Activated B cell treated with CpG ODN at 0.5 μM for 24 hours (primary cell): ENCODE data around the gene SSX4. TPM values are rescaled to one million over a fixed set of nuclear protein-coding genes. Genes with fewer than 3 reads are reported as not detected.
"Not testable (repeated sequence)": the region's sequence is repeated elsewhere in the genome, so short reads cannot be mapped to it uniquely, and the experiment has no call there.

Experiments used
- ATAC-seq: fragments of 200-7000 bp; cut with Tn5 transposase; one replicate; pipeline ENCODE4 v1.10.0; 2021; ENCODE audit warnings: low read depth, mild to moderate bottlenecking, moderate library complexity
- CTCF ChIA-PET: fragments of 350-600 bp; sonication (Branson Sonifier 250); formaldehyde crosslinking; loops from one replicate; lab custom pipeline; 2021; ENCODE audit warnings: antibody characterized with exemption; lab: Charles Lee
- POLR2A ChIA-PET: fragments of 350-600 bp; sonication (Branson Sonifier 250); formaldehyde crosslinking; loops from one replicate; lab custom pipeline; 2021; ENCODE audit warnings: antibody characterized with exemption; lab: Charles Lee
- DNase-seq: peaks from one replicate; pipeline ENCODE4 v3.0.0; 2022
- H3K27ac Mint-ChIP-seq: one replicate; pipeline ENCODE4 v1.8.0; 2020; ENCODE audit warnings: mixed read lengths
- H3K27me3 Mint-ChIP-seq: one replicate; pipeline ENCODE4 v1.8.0; 2021; ENCODE audit warnings: mixed read lengths
- H3K36me3 Mint-ChIP-seq: one replicate; pipeline ENCODE4 v1.8.0; 2021; ENCODE audit warnings: low read depth, mixed read lengths
- H3K4me1 Mint-ChIP-seq: one replicate; pipeline ENCODE4 v1.8.0; 2021; ENCODE audit warnings: mixed read lengths
- H3K4me3 Mint-ChIP-seq: one replicate; pipeline ENCODE4 v1.8.0; 2020; ENCODE audit warnings: mild to moderate bottlenecking, mixed read lengths
- H3K9me3 Mint-ChIP-seq: one replicate; pipeline ENCODE4 v1.8.0; 2020; ENCODE audit warnings: mixed read lengths
- intact Hi-C: fragments of 100-400 bp; cut with micrococcal nuclease; formaldehyde crosslinking; loops from one replicate; pipeline ENCODE4 v1.15.1; 2024
- total RNA-seq: library from RNA; stranded (reverse); gene quantifications from 2 replicates; pipeline ENCODE4 v1.2.3, GENCODE V29; 2022

The SSX4 gene
- total RNA-seq, 1 donor from 2014 or later: not detected

DNA sequence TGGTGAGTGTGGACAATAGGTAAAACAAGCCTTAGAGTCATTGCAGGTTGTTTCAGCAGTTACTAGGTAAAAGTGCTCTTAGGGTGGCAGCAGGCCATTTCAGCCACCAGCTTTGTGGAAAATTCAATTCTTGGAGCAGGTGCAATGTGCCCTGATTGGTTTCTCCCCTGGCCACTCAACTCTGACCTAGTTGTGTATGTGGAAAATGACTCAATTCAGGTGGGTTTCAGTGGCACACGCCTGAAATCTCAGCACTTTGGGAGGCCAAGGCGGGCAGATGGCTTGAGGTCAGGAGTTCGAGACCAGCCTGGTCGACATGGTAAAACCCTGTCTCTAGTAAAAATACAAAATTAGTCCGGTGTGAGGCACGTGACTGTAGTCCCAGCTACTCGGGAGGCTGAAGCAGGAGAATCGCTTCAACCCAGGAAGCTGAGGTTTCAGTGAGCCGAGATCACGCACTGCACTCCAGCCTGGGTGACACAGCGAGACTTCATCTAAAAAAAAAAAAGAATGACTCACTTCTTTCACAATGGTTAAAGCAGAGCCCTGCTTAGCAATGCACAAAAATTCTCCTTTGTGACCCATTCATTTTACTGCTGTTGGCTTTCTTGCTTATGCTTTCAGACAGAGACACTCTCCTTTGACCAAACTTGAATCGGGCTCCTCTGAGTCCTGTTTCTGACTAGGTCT is 43.8 kb downstream of the SSX4 start:
- H3K4me1 Mint-ChIP-seq, H3K9me3 Mint-ChIP-seq, DNase-seq, H3K4me3 Mint-ChIP-seq, ATAC-seq, CTCF ChIA-PET, POLR2A ChIA-PET, H3K27ac Mint-ChIP-seq, H3K36me3 Mint-ChIP-seq, H3K27me3 Mint-ChIP-seq, intact Hi-C loops: not testable (repeated sequence)

DNA sequence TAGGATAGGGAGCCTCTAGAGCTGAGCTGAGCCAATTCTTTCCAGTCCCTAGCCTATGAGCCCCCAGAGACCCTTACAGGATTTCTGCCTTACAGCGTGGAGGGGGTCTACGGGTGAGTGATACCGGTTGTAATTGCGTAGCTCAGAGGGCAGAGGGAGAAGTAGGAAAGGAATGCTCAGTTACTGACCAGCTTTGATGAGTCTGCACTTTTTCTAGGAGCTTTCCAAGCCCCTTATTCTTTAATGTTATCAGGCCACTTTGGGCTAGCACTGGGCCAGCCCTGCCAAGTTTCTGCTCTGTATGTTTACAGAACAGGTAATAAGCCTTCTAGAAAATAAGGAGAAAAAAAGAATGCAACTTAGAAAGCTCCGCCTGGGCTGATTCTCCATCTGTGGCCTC is 46.3 kb downstream of the SSX4 start:
- DNase-seq, H3K4me1 Mint-ChIP-seq, intact Hi-C loops, H3K27ac Mint-ChIP-seq, H3K4me3 Mint-ChIP-seq, H3K27me3 Mint-ChIP-seq, H3K36me3 Mint-ChIP-seq, CTCF ChIA-PET, H3K9me3 Mint-ChIP-seq, POLR2A ChIA-PET, ATAC-seq: not testable (repeated sequence)

DNA sequence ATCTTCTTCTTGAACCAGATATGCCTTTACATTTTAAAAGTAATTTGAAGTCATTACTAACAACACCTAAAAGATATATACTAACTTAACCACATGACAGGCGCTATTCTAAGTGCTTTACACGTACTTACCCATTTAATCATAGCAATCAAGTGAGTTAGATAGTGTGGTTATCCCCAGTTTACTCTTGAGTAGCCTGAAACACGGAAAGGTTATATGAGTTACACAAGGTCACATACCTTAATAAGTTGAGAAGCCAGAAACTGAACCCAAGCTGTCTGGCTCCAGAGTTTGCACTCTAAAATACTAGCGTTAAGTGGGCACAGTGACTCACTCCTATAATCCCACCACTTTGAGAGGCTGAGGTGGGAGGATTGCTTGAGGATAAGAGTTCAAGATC is 46.8 kb downstream of the SSX4 start:
- ATAC-seq, H3K4me3 Mint-ChIP-seq, H3K27ac Mint-ChIP-seq, POLR2A ChIA-PET, H3K4me1 Mint-ChIP-seq, intact Hi-C loops, DNase-seq, H3K9me3 Mint-ChIP-seq, CTCF ChIA-PET, H3K27me3 Mint-ChIP-seq, H3K36me3 Mint-ChIP-seq: not testable (repeated sequence)

DNA sequence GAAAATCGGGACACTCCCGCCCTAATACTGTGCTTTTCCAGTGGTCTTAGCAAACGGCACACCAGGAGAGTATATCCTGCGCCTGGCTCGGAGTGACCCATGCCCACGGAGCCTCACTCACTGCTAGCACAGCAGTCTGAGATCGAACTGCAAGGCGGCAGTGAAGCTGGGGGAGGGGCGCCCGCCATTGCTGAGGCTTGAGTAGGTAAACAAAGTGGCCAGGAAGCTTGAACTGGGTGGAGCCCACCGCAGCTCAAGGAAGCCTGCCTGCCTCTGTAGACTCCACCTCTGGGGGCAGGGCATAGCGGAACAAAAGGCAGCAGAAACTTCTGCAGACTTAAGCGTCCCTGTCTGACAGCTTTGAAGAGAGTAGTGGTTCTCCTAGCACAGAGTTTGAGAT is 50.4 kb downstream of the SSX4 start:
- H3K27ac Mint-ChIP-seq, H3K27me3 Mint-ChIP-seq, POLR2A ChIA-PET, CTCF ChIA-PET, DNase-seq, H3K4me1 Mint-ChIP-seq, ATAC-seq, H3K9me3 Mint-ChIP-seq, intact Hi-C loops, H3K36me3 Mint-ChIP-seq, H3K4me3 Mint-ChIP-seq: not testable (repeated sequence)

Other genes starting within 250 kb of the SSX4 start
- gene SSX5, start 186.7 kb upstream of the SSX4 start, total RNA-seq: not detected in 2 replicates
- gene SSX1, start 128.1 kb upstream of the SSX4 start, total RNA-seq: not detected in 2 replicates
- gene SSX3, start 26.8 kb upstream of the SSX4 start, total RNA-seq: not detected in 2 replicates
- not detected in 2 replicates for gene SSX4B, start 28.4 kb downstream of the SSX4 start, total RNA-seq
- 23.5 and 28.9 TPM in 2 replicates for gene SLC38A5, start 86.7 kb downstream of the SSX4 start, total RNA-seq
- gene FTSJ1, start 92.7 kb downstream of the SSX4 start, total RNA-seq: 39.9 and 44.5 TPM in 2 replicates
- gene PORCN, start 125.5 kb downstream of the SSX4 start, total RNA-seq: 7.8 and 9.8 TPM in 2 replicates
- 72.4 and 75.5 TPM in 2 replicates for gene EBP, start 138.3 kb downstream of the SSX4 start, total RNA-seq
- 16.4 and 19.4 TPM in 2 replicates for gene TBC1D25, start 156.2 kb downstream of the SSX4 start, total RNA-seq
- 381 and 394 TPM in 2 replicates for gene RBM3, start 190.9 kb downstream of the SSX4 start, total RNA-seq
- gene WDR13, start 214.0 kb downstream of the SSX4 start, total RNA-seq: 73.4 and 75.8 TPM in 2 replicates